GM10248 (cell line): ENCODE measurements around the gene GPANK1.

ENCODE experiments used
- CTCF ChIA-PET: fragments of 300-600 bp; sonication (Branson Sonifier 250); formaldehyde crosslinking; extraction: SDS; loops from one replicate; lab custom pipeline; 2021; ENCODE audit warnings: antibody characterized with exemption; lab: Yijun Ruan, JAX
- POLR2A ChIA-PET: fragments of 350-650 bp; sonication (Branson Sonifier 250); formaldehyde crosslinking; extraction: SDS; loops from one replicate; lab custom pipeline; 2020; ENCODE audit warnings: antibody characterized with exemption; lab: Yijun Ruan, JAX
- DNase-seq: peaks from one replicate; pipeline ENCODE4 v3.0.0; 2012; ENCODE audit errors: extremely low spot score
- TF ChIP-seq, protein P1 (sequence below): IDR thresholded peaks from 2 replicates; pipeline ENCODE4 v1.5.1; 2012; ENCODE audit warnings: mild to moderate bottlenecking, low read depth; ENCODE audit errors: extremely low read depth, missing control alignments, control extremely low read depth

GPANK1 gene

GRCh38 chr6:31689249-31690110 lies 24.7 kb upstream of the GPANK1 start:
- TF ChIP-seq, protein P1, sequence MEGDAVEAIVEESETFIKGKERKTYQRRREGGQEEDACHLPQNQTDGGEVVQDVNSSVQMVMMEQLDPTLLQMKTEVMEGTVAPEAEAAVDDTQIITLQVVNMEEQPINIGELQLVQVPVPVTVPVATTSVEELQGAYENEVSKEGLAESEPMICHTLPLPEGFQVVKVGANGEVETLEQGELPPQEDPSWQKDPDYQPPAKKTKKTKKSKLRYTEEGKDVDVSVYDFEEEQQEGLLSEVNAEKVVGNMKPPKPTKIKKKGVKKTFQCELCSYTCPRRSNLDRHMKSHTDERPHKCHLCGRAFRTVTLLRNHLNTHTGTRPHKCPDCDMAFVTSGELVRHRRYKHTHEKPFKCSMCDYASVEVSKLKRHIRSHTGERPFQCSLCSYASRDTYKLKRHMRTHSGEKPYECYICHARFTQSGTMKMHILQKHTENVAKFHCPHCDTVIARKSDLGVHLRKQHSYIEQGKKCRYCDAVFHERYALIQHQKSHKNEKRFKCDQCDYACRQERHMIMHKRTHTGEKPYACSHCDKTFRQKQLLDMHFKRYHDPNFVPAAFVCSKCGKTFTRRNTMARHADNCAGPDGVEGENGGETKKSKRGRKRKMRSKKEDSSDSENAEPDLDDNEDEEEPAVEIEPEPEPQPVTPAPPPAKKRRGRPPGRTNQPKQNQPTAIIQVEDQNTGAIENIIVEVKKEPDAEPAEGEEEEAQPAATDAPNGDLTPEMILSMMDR = no peak
- ChIA-PET POLR2A (no interaction called here), CTCF (interaction anchor here (1.0 to 5.9 kb wide), 8 partner anchors 9 to 69 kb away, joined by 3 to 20 read pairs (median 4); partner anchors contain the start of genes ABHD16A, LY6G5C and LY6G6D)
- DNase-seq = no peak

- ChIA-PET POLR2A (no interaction called here), CTCF (interaction anchor here (1.1 to 5.9 kb wide), 3 partner anchors 8 to 264 kb away, joined by 4 to 20 read pairs (median 4); partner anchors contain the start of gene LY6G5C)
- TF ChIP-seq, protein P1 = no peak
- DNase-seq = no peak
Observed at GRCh38 chr6:31687860-31688693, 23.3 kb upstream of the GPANK1 start.

GRCh38 chr6:31687321-31687720 lies 22.5 kb upstream of the GPANK1 start:
- DNase-seq = no peak
- CTCF ChIA-PET = interaction anchor here (1.1 to 1.4 kb wide), 2 partner anchors 9 to 265 kb away, joined by 4 read pairs; no protein-coding TSS in a partner anchor
- TF ChIP-seq, protein P1 = no peak
- POLR2A ChIA-PET = no interaction called here

GRCh38 chr6:31686483-31686882 lies 21.7 kb upstream of the GPANK1 start:
- CTCF ChIA-PET = interaction anchor here (0.7 to 0.9 kb wide), 2 partner anchors 83 to 109 kb away, joined by 3 read pairs; partner anchors contain the start of gene VARS1
- no peak for DNase-seq
- TF ChIP-seq, protein P1 = no peak
- POLR2A ChIA-PET = no interaction called here

DNA sequence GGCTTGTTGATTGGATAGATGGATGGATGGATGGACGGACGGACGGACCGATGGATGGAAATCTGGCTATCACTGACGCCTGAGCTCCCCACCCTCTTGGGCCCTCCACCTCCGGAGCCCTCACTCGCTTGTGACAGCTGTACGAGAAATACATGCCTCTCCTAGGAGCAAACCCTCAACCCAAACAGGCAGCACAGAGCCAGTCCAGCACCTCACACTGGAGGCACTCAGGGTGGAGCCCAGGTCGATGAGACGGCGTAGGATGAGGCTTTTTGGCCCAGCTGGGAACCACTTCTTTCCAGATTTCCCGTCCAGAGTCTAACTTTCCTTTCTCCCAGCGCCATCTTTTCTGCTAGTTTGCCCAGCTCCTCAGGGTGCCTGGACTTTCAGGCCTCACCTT lies 18.8 kb upstream of the GPANK1 start:
- CTCF ChIA-PET = interaction anchor here (0.8 to 1.6 kb wide), 4 partner anchors 10 to 20 kb away, joined by 3 to 6 read pairs (median 4); partner anchors contain the start of genes ABHD16A and LY6G5B
- POLR2A ChIA-PET = no interaction called here
- no peak for DNase-seq
- TF ChIP-seq, protein P1 = no peak

- TF ChIP-seq, protein P1 = peak; percentile 13
- peak; percentile 75 for DNase-seq
- ChIA-PET CTCF (interaction anchor here (0.6 to 2.4 kb wide), 15 partner anchors 9 to 289 kb away, joined by 3 to 20 read pairs (median 4); partner anchors contain the start of genes ABHD16A, CSNK2B, HSPA1A and HSPA1L), POLR2A (interaction anchor here (0.6 kb wide), 1 partner anchor 11 kb away, joined by 3 read pairs; no protein-coding TSS in a partner anchor)
Observed at GRCh38 chr6:31681135-31681671, 16.4 kb upstream of the GPANK1 start.
